Ramos (cell line): ENCODE data around the gene TMEM92.
"Not testable (repeated sequence)": the region's sequence is repeated elsewhere in the genome, so short reads cannot be mapped to it uniquely, and the experiment has no call there.

Experiments used
- in situ Hi-C: fragments of 300-500 bp; cut with MboI; formaldehyde crosslinking; loops from one replicate; pipeline ENCODE4 v1.14.3; 2022; ENCODE audit warnings: low sequenced_read_pairs; ENCODE audit not compliant: unreplicated experiment

Gene TMEM92

GRCh38 chr17:50261051-50261915 lies 13.0 kb upstream of the TMEM92 start:
- in situ Hi-C loops: no loop called here

DNA sequence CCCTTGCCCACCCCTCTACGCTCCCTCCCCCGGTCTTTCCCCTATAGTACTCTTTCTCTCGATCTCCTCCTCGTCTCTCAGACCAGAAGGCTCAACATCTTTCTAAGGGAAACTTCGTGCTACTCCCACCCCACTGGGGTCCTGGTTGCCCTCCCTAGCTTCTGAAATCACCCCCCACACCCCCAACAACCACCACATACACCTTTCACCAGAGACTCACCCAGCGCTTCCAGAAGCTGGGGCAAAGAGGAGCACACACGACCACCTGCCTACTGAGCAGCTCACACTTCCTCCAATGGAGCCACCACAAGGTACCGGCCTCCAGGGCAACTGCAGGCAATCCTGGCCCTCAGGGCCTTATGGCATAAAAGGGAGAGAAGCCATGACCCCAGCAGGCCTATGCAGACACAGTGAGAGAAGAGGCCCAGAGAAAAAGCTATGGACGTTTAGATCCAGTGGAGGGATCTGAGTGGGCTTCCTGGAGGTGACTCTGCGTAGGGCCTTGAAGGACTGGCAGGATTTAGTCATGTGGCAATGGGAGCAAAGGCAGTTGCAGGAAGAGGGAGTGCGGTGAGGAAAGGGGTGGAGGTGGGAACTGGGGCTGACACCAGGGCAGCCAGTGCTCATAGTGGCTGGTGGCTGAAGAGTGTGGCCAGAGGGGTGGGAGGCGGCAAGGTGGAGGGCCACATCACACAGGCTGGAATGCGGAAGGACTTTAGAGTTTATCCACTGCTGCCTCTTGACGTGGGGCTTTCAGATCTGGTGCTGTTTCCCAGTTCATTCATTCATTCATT lies 12.1 kb upstream of the TMEM92 start:
- in situ Hi-C loops: no loop called here

DNA sequence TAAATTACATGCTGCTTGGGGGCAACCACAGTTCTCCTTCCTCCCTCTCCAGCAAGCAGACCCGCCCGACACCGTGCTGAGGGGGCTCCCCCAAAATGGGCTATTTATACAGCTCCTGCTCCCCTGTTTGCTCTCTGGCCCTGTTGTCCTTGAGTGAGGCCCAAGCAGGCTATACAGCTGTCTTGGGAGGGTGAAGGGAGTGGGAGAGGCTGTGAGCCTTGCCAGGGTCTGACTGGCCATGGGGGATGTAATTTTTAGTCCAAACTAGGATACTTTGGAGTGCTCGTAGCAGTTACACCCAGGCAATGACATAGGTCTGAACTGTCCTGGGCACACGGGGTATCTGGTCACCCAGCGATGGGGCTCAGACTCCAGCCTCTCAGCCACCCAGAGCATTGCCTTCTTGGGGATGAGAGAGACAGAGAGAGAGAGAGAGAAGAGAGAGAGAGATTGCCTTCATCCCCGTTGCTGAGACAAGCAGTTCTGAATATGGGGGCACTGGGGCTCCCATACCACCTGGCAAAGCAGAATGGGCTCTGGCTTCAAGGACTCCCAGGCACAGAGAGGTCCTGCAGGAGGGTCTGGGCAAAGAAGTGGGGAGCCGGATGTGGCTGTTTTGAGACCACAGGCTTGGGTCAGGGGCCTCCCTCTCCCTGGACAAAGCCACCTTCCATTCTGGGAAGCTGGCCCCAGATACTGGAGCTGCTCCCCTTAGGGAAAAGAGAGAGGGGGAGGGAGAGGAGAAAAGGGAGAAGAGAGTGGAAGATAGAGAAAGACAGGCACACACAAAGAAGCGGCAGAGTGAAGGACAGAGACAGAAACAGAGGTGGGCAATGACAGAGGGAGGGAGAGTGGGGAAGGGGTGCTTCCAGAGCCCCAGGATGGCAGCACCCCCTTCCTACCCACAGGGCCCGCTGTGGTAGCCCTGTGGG lies 10.7 kb upstream of the TMEM92 start:
- in situ Hi-C loops: no loop called here

DNA sequence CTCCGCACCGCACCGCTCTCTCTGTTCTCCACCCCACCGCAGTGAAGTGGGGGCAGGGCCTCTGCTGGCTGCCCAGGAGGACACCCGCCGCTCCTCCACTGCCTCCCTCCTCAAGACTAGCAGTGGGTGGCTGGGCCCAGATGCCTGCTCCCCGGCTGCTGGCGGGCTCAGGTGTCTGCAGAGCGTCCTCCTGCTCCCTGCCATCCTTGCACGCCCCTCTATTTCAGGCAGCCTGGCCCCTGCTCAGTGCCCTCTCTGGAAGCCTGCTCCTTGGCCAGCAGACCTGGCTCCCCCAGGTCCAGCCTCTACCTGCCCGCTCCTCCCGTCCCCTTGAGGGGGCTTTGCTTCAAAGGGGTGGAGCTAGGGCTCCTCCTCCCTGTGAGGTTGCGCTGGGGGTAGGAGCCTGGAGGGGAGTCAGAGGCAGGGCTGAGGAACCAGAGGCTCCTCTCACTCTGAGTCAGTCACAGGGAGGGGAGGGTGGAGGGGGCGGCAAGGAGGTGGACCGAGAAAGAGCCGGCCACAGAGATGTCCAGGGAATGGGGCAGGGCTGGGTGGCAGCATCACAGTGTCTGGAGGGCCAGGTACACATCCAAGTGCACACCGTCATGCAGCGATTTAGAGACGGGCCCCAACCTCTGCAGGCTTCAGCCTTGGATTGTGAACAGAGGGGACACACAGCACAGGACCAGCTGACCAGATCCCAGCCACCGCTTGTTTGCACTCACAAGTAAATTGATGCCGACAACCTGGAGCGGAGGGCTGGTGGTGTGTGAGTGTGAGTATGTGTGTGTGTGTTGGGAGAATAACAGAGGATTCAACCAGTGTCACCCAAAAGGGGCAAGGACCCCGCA lies 9.8 kb upstream of the TMEM92 start:
- in situ Hi-C loops: no loop called here

DNA sequence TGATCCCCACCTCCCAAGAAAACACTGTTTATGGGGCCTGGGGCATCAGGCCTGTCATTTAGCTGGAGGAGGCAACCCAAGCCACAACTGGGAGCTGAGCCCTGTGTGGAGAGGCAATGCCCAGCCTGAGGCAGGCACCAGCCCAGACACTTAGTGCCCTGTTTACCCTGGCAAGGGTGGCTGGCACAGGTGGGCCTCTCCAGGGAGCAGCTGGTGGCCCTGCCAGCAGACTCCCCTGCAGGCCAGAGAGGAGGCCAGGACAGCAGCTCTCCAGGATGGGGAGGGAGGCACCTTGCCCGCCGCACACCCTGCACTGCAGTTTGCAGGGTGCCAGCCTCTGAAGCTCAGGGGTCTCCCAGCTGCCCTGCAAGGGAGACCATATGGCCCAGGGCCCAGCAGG lies 9.1 kb upstream of the TMEM92 start:
- in situ Hi-C loops: no loop called here

DNA sequence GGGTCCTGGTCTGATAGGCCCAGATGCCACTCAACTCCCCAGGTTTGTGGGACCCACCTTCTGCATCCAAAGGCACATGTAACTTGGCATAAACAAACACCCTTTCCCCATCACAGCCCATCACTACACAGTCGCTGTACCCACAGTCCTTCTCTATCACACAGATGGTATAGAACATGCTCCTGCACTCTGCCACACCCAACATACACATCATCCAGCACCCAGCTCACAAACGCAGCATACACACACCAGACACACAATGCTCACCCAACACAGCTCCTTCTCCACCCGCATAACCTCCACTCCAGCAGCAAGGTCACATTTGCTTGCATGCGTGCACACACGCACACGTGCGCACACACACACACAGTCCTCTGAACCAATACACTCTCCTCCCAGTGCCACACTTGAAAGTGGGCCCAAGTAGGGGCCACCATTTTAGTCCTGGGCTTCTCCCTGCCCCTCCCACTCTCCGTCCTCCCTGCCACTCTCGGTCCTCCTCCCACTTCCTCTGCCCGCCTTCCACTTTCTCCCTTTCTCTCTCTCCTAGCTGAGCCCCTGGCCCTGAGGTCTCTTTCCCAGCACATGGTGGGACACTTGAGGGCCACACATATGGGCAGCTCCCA lies 8.5 kb upstream of the TMEM92 start:
- in situ Hi-C loops: no loop called here

DNA sequence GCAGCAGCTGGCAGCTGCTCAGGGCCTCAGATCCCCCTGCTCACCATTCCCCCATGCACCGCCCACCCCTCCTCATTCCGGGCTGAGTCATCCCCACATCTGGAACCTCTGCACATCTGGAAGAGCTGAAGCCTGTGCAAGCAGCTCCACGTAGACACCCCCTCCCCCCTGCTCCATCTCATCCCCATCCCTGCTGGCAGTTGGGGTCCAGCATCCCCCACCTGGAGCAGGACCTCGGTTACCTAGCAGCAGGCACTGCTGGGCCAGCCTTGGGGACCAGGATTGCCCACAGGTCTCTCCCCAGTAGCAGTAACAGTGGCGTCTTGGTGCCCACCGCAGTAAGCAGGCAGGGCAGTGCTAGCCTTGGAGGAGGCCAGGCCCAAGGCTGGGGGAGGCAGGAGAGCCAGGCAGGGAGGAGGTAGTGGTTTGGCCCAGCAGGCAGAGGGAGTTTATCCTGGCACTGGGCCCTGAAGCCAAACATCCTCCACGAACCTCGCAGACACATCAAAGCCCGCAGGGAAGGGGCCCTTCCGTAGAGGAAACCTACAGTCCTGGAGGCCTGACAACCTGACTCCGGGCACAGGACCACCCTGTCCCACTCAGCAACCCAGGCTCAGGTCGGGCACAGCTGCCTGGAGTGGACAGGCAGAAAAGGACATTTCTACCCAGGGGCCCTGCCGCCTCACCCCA lies 7.7 kb upstream of the TMEM92 start:
- in situ Hi-C loops: no loop called here

DNA sequence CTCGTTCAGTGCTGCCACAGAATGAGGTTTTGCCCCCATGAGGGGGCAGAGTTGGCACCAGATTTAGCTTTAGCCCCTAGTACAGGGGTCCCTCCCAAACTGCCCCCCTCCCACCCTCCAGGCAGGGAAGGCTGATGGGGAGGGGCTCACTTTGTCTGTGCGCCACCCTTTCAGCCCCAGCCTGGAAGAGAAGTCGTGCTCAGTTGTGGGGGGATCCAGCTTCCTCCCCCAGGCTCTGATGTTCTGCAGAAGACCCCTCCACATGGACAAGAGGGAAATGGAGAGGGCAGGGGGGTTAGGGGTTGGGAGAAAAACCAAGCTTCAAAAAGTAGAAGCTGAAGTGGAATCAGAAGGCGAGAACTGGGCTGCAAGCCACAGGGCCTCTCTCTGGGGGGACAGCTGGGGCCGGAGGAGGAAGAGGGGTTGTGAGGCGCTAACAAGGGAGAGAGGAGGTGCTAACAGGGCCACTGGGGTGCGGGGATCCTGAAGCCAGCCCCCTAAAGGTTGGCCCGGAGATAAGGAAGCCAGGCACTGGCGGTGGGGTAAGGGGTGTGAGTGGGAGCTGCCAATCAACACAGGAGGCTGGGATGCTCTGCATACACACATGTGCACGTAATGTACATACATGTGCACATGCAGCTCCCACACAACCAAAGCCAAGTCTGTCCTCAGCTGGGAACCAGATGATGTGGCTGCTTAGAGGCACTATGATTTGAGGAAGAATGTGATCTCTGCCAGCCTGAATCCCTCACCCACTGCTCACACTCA lies 7.0 kb upstream of the TMEM92 start:
- in situ Hi-C loops: no loop called here

- in situ Hi-C loops: no loop called here
Measured at GRCh38 chr17:50268026-50268425, 6.2 kb upstream of the TMEM92 start.

DNA sequence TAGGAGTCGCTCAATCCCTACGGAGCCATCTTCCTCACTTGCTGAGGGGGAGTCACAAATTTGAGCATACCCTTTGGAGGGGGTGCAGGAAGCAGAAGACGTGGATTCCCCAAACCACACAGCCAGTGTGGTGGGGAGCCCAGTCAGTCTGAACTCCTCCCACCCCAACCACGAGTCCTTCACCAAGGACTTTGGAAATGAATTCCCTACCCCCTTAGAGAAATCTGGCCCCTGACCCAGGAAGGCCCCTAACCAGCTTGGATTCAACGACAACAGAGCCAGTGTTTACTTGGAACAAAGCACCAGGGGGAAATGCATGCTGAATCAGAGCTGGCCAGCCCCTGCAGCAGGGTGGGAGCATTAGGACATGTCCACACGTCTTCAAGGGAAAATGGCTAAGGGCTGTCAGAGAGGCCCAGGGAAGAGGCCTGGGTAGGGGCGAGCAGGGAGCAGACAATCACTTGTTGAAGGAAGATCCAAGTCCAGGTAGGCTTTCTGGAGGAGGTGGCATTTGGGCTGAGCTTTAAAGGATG lies 5.5 kb upstream of the TMEM92 start:
- in situ Hi-C loops: no loop called here

DNA sequence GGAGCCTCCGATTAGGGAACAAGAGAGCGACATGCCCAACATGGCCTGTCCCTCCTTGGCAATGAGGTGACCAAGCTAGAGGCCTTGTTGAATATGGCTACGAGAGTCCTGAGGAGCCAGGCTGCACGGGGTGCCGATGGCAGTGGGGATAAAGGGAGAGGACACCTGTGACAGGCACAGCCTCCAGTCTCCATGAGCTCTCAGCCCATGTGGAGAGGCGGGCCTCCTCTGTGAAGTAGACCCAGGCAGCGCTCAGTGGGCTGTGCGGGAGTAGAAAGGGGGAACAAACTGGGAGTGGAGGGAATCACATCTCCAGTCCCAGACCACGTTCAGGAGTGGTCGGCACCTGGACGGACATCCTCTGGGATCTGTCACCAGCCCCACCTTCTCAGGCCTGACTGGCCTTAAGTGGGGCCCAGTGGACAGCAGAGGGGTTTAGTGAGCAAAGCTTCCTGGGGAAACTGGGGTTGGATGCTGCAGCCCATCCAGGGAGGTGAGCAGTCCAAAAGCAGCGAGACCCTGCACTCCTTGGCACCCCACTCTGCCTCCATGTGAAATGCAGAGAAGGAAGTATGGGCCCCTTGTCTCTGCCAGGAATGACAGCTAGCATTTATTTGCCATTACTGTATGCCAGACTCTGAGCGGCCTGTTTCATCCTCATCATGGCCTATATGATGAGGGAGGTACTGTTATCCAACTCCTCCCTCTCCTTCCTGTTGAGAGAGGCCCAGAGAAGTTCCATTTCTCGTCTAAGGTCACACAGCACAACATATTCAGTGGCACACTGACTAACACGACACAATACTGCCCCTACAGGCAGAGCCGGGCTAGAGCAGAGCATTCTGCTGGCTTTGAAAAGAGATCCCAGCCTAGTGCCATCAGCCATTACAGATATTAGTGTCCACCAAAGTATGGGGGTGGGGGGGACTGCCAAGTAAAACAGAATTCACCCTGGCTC lies 4.5 kb upstream of the TMEM92 start:
- in situ Hi-C loops: no loop called here

DNA sequence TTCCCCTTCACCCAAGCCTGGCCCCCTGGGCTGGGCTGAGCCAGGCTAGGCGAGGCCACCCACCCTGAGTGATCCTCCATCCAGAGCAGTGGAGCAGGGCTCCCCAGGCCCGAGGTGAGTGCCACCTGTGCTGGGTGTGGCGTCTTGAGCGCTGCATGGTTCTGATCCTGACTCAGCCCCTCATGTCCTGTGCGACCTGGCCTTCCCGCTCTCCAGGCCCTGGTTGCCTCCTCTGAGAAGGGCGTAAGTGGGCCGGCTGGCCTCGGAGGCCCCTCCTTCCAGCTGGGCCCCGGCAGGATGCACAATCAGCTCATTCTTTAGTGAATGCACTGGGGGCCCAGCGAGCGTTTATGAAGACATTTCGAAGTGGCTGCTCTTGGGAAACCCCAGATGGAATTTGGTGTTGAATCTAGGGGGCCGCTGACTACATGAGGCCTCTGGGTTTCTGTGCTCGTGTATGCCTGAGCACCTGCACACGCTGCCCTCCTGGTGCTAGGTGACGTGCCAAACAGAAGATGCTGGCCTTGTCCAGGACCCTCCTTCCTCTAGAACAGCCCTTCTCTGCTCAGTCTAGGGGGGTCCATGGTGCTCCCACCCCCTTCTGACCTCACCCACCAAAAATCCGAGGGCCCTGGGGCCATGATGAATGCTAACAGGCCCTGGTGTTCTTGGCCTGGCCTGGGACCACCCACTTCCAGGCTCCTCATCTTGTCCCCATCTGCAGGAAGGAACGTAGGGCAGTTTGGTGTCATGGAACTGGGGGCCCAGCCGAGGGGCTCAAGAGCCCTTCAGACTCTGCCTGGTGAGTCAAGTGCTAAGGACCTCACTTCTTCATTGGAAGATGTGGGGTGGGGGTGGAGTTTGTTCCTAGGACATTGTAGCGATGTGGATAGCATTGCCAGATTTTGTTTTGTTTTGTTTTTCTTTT lies 3.6 kb upstream of the TMEM92 start:
- in situ Hi-C loops: no loop called here

- in situ Hi-C loops: not testable (repeated sequence)
Measured at GRCh38 chr17:50271363-50271750, 2.9 kb upstream of the TMEM92 start.

DNA sequence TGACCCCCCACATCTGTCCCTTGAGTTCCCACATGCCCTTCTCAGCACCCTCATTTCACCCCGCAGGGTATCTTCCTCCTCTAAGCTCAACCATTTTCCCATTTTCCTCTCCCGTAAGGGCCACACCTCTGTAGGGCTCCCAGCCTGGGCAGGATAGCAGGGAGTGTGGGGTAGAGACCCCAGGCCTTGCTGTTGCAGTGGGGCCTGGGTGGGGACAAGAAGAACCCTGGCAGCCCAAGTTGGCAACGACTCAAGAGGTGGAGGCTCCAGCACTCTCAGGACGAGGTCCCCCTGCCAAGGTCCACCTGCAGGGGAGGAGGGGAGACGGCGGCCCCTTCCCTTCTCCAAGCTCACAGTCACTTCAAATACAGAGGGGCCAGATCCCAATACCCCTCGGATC lies 2.0 kb upstream of the TMEM92 start:
- in situ Hi-C loops: no loop called here
